H1 (cell line): ENCODE measurements around the gene DSCAM. TPM values are rescaled to one million over a fixed set of nuclear protein-coding genes. Genes with fewer than 3 reads are reported as not detected.

Experiments used
- CTCF ChIA-PET: fragments of 300-600 bp; sonication (Branson Sonifier 250); formaldehyde crosslinking; loops from one replicate; lab custom pipeline; 2021; ENCODE audit not compliant: partially characterized antibody; lab: Charles Lee
- POLR2A ChIA-PET: fragments of 300-600 bp; sonication (Branson Sonifier 250); formaldehyde crosslinking; loops from one replicate; lab custom pipeline; 2021; ENCODE audit warnings: inconsistent platforms; ENCODE audit not compliant: partially characterized antibody; lab: Charles Lee
- DNase-seq, 2 experiments: peaks; one replicate each; pipeline versions ENCODE4 v3.0.0 to v3.0.0-alpha.2; 2010 to 2022; ENCODE audit warnings: low spot score in 2 of 2, low read depth in 1 of 2, mixed read lengths in 1 of 2
- FAIRE-seq: peaks from 2 replicates; lab custom pipeline; 2011; peaks lifted over from hg19 to GRCh38; lab: Jason Lieb, UNC
- H2AFZ ChIP-seq: 2 replicates; pipeline ENCODE4 v1.8.1; 2012; ENCODE audit warnings: low read length, inconsistent platforms
- H2AK5ac ChIP-seq: 2 replicates; pipeline ENCODE4 v1.6.1; 2013; ENCODE audit warnings: low read depth, low read length
- H2BK120ac ChIP-seq: replicated peaks from 2 replicates; pipeline ENCODE3; 2013; ENCODE audit warnings: low read depth, low read length, inconsistent platforms
- H2BK12ac ChIP-seq: 2 replicates; pipeline ENCODE4 v1.6.1; 2013; ENCODE audit warnings: low read depth, low read length
- H2BK15ac ChIP-seq: 2 replicates; pipeline ENCODE4 v1.6.1; 2013; ENCODE audit warnings: low read length
- H2BK20ac ChIP-seq: 2 replicates; pipeline ENCODE4 v1.6.1; 2013; ENCODE audit warnings: low read length
- H2BK5ac ChIP-seq: 2 replicates; pipeline ENCODE4 v1.6.1; 2013; ENCODE audit warnings: low read depth, low read length
- H3K14ac ChIP-seq: 2 replicates; pipeline ENCODE4 v1.6.1; 2013; ENCODE audit warnings: inconsistent platforms; ENCODE audit not compliant: insufficient read length
- H3K18ac ChIP-seq: 2 replicates; pipeline ENCODE4 v1.6.1; 2013; ENCODE audit warnings: low read length; ENCODE audit errors: extremely low read depth
- H3K23ac ChIP-seq: 2 replicates; pipeline ENCODE4 v1.6.1; 2013; ENCODE audit warnings: inconsistent platforms; ENCODE audit not compliant: insufficient read length
- H3K23me2 ChIP-seq: 2 replicates; pipeline ENCODE4 v1.6.1; 2013; ENCODE audit warnings: low read depth, low read length
- H3K27ac ChIP-seq: 2 replicates; pipeline ENCODE4 v1.6.1; 2011; ENCODE audit warnings: low read depth, low read length, inconsistent platforms
- H3K27me3 ChIP-seq, 4 experiments: replicated peaks in 1 of 4; 1 replicate in 1 of 4; 2 replicates in 3 of 4; pipeline versions ENCODE4 v1.6.1 to v1.8.1; 2011 to 2013; ENCODE audit warnings: low read length in 3 of 4, mild to moderate bottlenecking in 3 of 4, inconsistent platforms in 2 of 4, mixed read lengths in 2 of 4, moderate library complexity in 1 of 4; ENCODE audit not compliant: control insufficient read depth in 3 of 4, insufficient read depth in 3 of 4; ENCODE audit errors: extremely low read depth in 1 of 4
- H3K36me3 ChIP-seq, 4 experiments: 2 replicates each; pipeline versions ENCODE4 v1.6.1 to v1.8.1; 2011 to 2013; ENCODE audit warnings: mild to moderate bottlenecking in 4 of 4, low read length in 3 of 4, moderate library complexity in 2 of 4, control low read depth in 1 of 4, inconsistent platforms in 1 of 4; ENCODE audit not compliant: insufficient read depth in 4 of 4, control insufficient read depth in 2 of 4
- H3K4ac ChIP-seq: replicated peaks from 2 replicates; pipeline ENCODE3; 2013; ENCODE audit warnings: low read length, low read depth, mixed read lengths, inconsistent platforms; ENCODE audit not compliant: insufficient read length
- H3K4me1 ChIP-seq, 4 experiments: replicated peaks in 1 of 4; 1 replicate in 1 of 4; 2 replicates in 3 of 4; pipeline versions ENCODE4 v1.6.1 to v1.8.1; 2011 to 2013; ENCODE audit warnings: low read length in 3 of 4, inconsistent platforms in 2 of 4, mixed read lengths in 1 of 4; ENCODE audit not compliant: insufficient read depth in 4 of 4, control insufficient read depth in 3 of 4
- H3K4me2 ChIP-seq, 2 experiments: 2 replicates each; pipeline versions ENCODE4 v1.6.1 to v1.8.1; 2011 to 2013; ENCODE audit warnings: low read depth in 2 of 2, low read length in 2 of 2, control low read depth in 1 of 2, inconsistent platforms in 1 of 2, mild to moderate bottlenecking in 1 of 2; ENCODE audit not compliant: insufficient read depth in 1 of 2
- H3K4me3 ChIP-seq, 4 experiments: fragments of 200-600, 300-600 bp in 1 of 4; sonication (generic), shearing (Covaris generic), sonication (Bioruptor Twin) in 1 of 4; 2 replicates each; pipeline versions ENCODE4 v1.5.1 to v1.8.1; 2011 to 2016; ENCODE audit warnings: low read length in 4 of 4, low read depth in 3 of 4, control low read depth in 2 of 4, inconsistent platforms in 2 of 4, mild to moderate bottlenecking in 2 of 4, mixed read lengths in 1 of 4, moderate library complexity in 1 of 4; ENCODE audit not compliant: insufficient read depth in 2 of 4; ENCODE audit errors: extremely low read depth in 1 of 4
- H3K56ac ChIP-seq: replicated peaks from 2 replicates; pipeline ENCODE3; 2013; ENCODE audit warnings: low read depth, mild to moderate bottlenecking, mixed read lengths, low read length, inconsistent platforms; ENCODE audit not compliant: insufficient read length
- H3K79me1 ChIP-seq: 2 replicates; pipeline ENCODE4 v1.6.1; 2013; ENCODE audit warnings: low read depth, low read length, control low read depth
- H3K79me2 ChIP-seq, 2 experiments: 2 replicates each; pipeline versions ENCODE4 v1.6.1 to v1.8.1; 2012 to 2013; ENCODE audit warnings: low read length in 2 of 2, mild to moderate bottlenecking in 2 of 2, inconsistent platforms in 1 of 2; ENCODE audit not compliant: insufficient read depth in 2 of 2, control insufficient read depth in 1 of 2
- H3K9ac ChIP-seq, 4 experiments: replicated peaks in 1 of 4; 1 replicate in 1 of 4; 2 replicates in 3 of 4; pipeline versions ENCODE4 v1.6.1 to v1.8.1; 2011 to 2013; ENCODE audit warnings: low read depth in 3 of 4, low read length in 3 of 4, control low read depth in 2 of 4, mild to moderate bottlenecking in 2 of 4, moderate library complexity in 2 of 4, inconsistent platforms in 1 of 4; ENCODE audit errors: extremely low read depth in 1 of 4
- H3K9me3 ChIP-seq, 2 experiments: 2 replicates each; pipeline versions ENCODE4 v1.6.1 to v1.8.1; 2012 to 2013; ENCODE audit warnings: mild to moderate bottlenecking in 2 of 2, moderate library complexity in 2 of 2, control low read depth in 1 of 2, inconsistent platforms in 1 of 2, low read depth in 1 of 2, low read length in 1 of 2, mixed read lengths in 1 of 2; ENCODE audit not compliant: insufficient read depth in 2 of 2
- H4K20me1 ChIP-seq, 2 experiments: replicated peaks in 1 of 2; 2 replicates each; pipeline versions ENCODE3 to v1.8.1; 2011 to 2013; ENCODE audit warnings: inconsistent platforms in 2 of 2, low read length in 2 of 2, mild to moderate bottlenecking in 1 of 2; ENCODE audit not compliant: insufficient read depth in 2 of 2, control insufficient read depth in 1 of 2
- H4K5ac ChIP-seq: 2 replicates; pipeline ENCODE4 v1.6.1; 2013; ENCODE audit warnings: low read length, low read depth, mixed read lengths, inconsistent platforms; ENCODE audit not compliant: insufficient read length
- H4K8ac ChIP-seq: 2 replicates; pipeline ENCODE4 v1.8.0; 2013; ENCODE audit warnings: mild to moderate bottlenecking, moderate library complexity, low read length, inconsistent platforms; ENCODE audit not compliant: insufficient read depth; ENCODE audit errors: extremely low read depth
- H4K91ac ChIP-seq: replicated peaks from 2 replicates; pipeline ENCODE3; 2013; ENCODE audit warnings: low read length, mixed read lengths, inconsistent platforms; ENCODE audit not compliant: insufficient read length
- ATF3 ChIP-seq: IDR thresholded peaks from 2 replicates; pipeline ENCODE4 v1.6.1; 2011; ENCODE audit warnings: low read depth, mild to moderate bottlenecking, low read length; ENCODE audit not compliant: insufficient read depth
- BCL11A ChIP-seq, 2 experiments: IDR thresholded peaks; one replicate each; pipeline ENCODE4 v1.6.1; 2011; ENCODE audit warnings: low read depth in 2 of 2, low read length in 2 of 2, mild to moderate bottlenecking in 2 of 2
- CBX5 ChIP-seq: fragments of 300-800, 300-1000 bp; sonication (generic); IDR thresholded peaks from 2 replicates; pipeline ENCODE4 v1.7.1; 2016; ENCODE audit warnings: antibody characterized with exemption, low read length, low read depth
- CHD1 ChIP-seq: IDR thresholded peaks from 2 replicates; pipeline ENCODE4 v1.6.1; 2012; ENCODE audit warnings: low read depth, low read length, improper control_type of control experiment
- CHD2 ChIP-seq: IDR thresholded peaks from 2 replicates; pipeline ENCODE4 v1.6.1; 2012; ENCODE audit warnings: low read length, improper control_type of control experiment
- EZH2 ChIP-seq: fragments of 200-600 bp; sonication (generic); IDR thresholded peaks from 2 replicates; pipeline ENCODE4 v1.7.1; 2012; ENCODE audit warnings: low read depth, mild to moderate bottlenecking, moderate library complexity, low read length, inconsistent platforms; ENCODE audit not compliant: severe bottlenecking
- FOSL1 ChIP-seq: IDR thresholded peaks from 2 replicates; pipeline ENCODE4 v1.6.1; 2011; ENCODE audit warnings: mild to moderate bottlenecking, low read depth, low read length, moderate library complexity; ENCODE audit not compliant: insufficient read depth
- GTF2F1 ChIP-seq: IDR thresholded peaks from 2 replicates; pipeline ENCODE4 v1.6.1; 2012; ENCODE audit warnings: low read depth, low read length, improper control_type of control experiment, borderline replicate concordance
- MAX ChIP-seq: IDR thresholded peaks from 2 replicates; pipeline ENCODE4 v1.6.1; 2012; ENCODE audit warnings: inconsistent platforms
- RNF2 ChIP-seq: fragments of 200-900, 300-1000 bp; sonication (generic); IDR thresholded peaks from 2 replicates; pipeline ENCODE4 v1.7.1; 2016; ENCODE audit warnings: borderline replicate concordance, low read depth, mild to moderate bottlenecking, antibody characterized with exemption, low read length; ENCODE audit not compliant: poor library complexity, severe bottlenecking; ENCODE audit errors: missing control alignments
- RXRA ChIP-seq: IDR thresholded peaks from 2 replicates; pipeline ENCODE4 v1.6.1; 2011; ENCODE audit warnings: low read depth, mild to moderate bottlenecking, low read length, moderate library complexity; ENCODE audit not compliant: insufficient read depth
- SP2 ChIP-seq: IDR thresholded peaks from 2 replicates; pipeline ENCODE4 v1.6.1; 2012; ENCODE audit warnings: mild to moderate bottlenecking, low read length, inconsistent platforms
- SUZ12 ChIP-seq: fragments of 200-600 bp; sonication (generic); IDR thresholded peaks from 2 replicates; pipeline ENCODE4 v1.6.1; 2012; ENCODE audit warnings: mild to moderate bottlenecking, inconsistent platforms, low read length, moderate library complexity, mixed read lengths
- WGBS, 2 experiments: shearing (Covaris generic) in 1 of 2; methylation state at CpG; one replicate each; pipeline versions ENCODE4 v1.1.6 to v1.1.7; 2013 to 2015; ENCODE audit warnings: low lambda C conversion rate in 2 of 2, mixed read lengths in 2 of 2, inconsistent platforms in 1 of 2, low coverage in 1 of 2, missing lambda C conversion rate in 1 of 2; ENCODE audit not compliant: insufficient replicate concordance in 2 of 2, insufficient coverage in 1 of 2, insufficient read length in 1 of 2; ENCODE audit errors: extremely low coverage in 1 of 2, missing lambda C conversion rate in 1 of 2; 5-methylcytosine and 5-hydroxymethylcytosine counted together
- polyA plus RNA-seq, 7 experiments: library from polyadenylated mRNA; depleted of rRNA in 3 of 7; stranded (reverse) in 5 of 7; unstranded in 2 of 7; fragments of >200 nt in 5 of 7; fragments of 200-250 nt in 2 of 7; gene quantifications; 1 replicate in 5 of 7; 2 replicates in 1 of 7; 4 replicates in 1 of 7; pipeline versions ENCODE4 v1.2.1 to v1.2.3, GENCODE V29; 2011 to 2013; ENCODE audit warnings: missing spikeins in 2 of 7, mixed read lengths in 2 of 7
- total RNA-seq: library from RNA; stranded (reverse); fragmentation: NEBNext Ultra II Directional; extraction: Animal tissue kit (Norgen Biotek cat#: 25700); gene quantifications from 2 replicates; pipeline ENCODE4 v1.2.1, GENCODE V29; 2021

DSCAM gene
- total and polyA plus RNA-seq, 2 of the 8 experiments (the other 6 are each of a cell fraction or from before 2014, with no cell fraction given) = 0.02 to 0.15 TPM

GRCh38 chr21:40531016-40531415, 315.9 kb downstream of the DSCAM start:
- Histone ChIP-seq H3K36me3 (no peaks in the 10 kb centered on the region), H3K27me3 (no peaks in the 10 kb centered on the region), H3K9ac (no peak overlapping the region), H3K23ac (no peak overlapping the region), H3K79me2 (no peaks in the 10 kb centered on the region), H3K4ac (no peak overlapping the region), H3K56ac (no peak overlapping the region), H3K4me1 (no peaks in the 10 kb centered on the region), H3K23me2 (peaks cover 3% of the 10 kb centered on the region; the same call in 1 of the 2 replicates), H2AK5ac (peak overlapping the region; percentile 43; the same call in 1 of the 2 replicates), H2BK120ac (no peak overlapping the region), H2BK12ac (no peak overlapping the region), H2BK5ac (no peak overlapping the region), H2AFZ (no peak overlapping the region), H3K4me3 (no peak overlapping the region), H4K5ac (no peak overlapping the region), H3K9me3 (no peaks in the 10 kb centered on the region; a peak in 1 of 4 replicates), H3K4me2 (no peak overlapping the region), H3K14ac (no peak overlapping the region), H4K91ac (no peak overlapping the region), H3K27ac (no peak overlapping the region), H3K79me1 (no peaks in the 10 kb centered on the region), H2BK15ac (peak overlapping the region; percentile 21; the same call in 1 of the 2 replicates), H4K20me1 (no peaks in the 10 kb centered on the region), H2BK20ac (no peak overlapping the region), H3K18ac (no peak overlapping the region), H4K8ac (no peak overlapping the region)
- FAIRE-seq (no peak), DNase-seq (no peak)
- CTCF ChIA-PET = interaction anchor here (1.2 to 1.3 kb wide), 2 partner anchors 16 to 18 kb away, joined by 3 read pairs; no protein-coding TSS in a partner anchor
- 94% methylated on average over 10 of the region's 10 CpGs; no CpG with 5 or more reads in 1 of the 2 experiments for WGBS, 2 experiments
- POLR2A ChIA-PET = no interaction called here
- TF ChIP-seq FOSL1 (no peak), CHD2 (no peak), RXRA (no peak), MAX (no peak), GTF2F1 (no peak), SP2 (no peak), SUZ12 (no peak), EZH2 (no peak), ATF3 (no peak), CHD1 (no peak), BCL11A (IDR thresholded peaks at IDR 0.05; ENCODE audit: low read depth in 2 of 2, low read length in 2 of 2) (no peak), CBX5 (no peak), RNF2 (no peak)
